ENCODE data around the gene UNC119.
"Not testable (repeated sequence)": the region's sequence is repeated elsewhere in the genome, so short reads cannot be mapped to it uniquely, and the experiment has no call there.

The UNC119 gene

GRCh38 chr17:28540231-28540630 is 12.2 kb downstream of the UNC119 start:
- no peak for DNase-seq

GRCh38 chr17:28538296-28538895 is 14.0 kb downstream of the UNC119 start:
- no peak for DNase-seq

- no peak for DNase-seq
Observed at GRCh38 chr17:28537219-28537610, 15.2 kb downstream of the UNC119 start.

- DNase-seq, result no peak
Observed at GRCh38 chr17:28536532-28537218, 15.7 kb downstream of the UNC119 start.

- no peak for DNase-seq
Observed at GRCh38 chr17:28534740-28535375, 17.6 kb downstream of the UNC119 start.

- no peak for DNase-seq
Observed at GRCh38 chr17:28533091-28533807, 19.2 kb downstream of the UNC119 start.

- no peak for DNase-seq
Observed at GRCh38 chr17:28532050-28532960, 20.1 kb downstream of the UNC119 start.

- no peak for DNase-seq
Observed at GRCh38 chr17:28530926-28531325, 21.5 kb downstream of the UNC119 start.

- no peak for DNase-seq
Observed at GRCh38 chr17:28530250-28530649, 22.2 kb downstream of the UNC119 start.

GRCh38 chr17:28529013-28529400 is 23.4 kb downstream of the UNC119 start:
- no peak for DNase-seq

GRCh38 chr17:28528327-28529012 is 24.0 kb downstream of the UNC119 start:
- no peak for DNase-seq

- DNase-seq, result no peak
Observed at GRCh38 chr17:28527859-28528258, 24.6 kb downstream of the UNC119 start.

- no peak for DNase-seq
Observed at GRCh38 chr17:28527181-28527681, 25.2 kb downstream of the UNC119 start.

- no peak for DNase-seq
Observed at GRCh38 chr17:28526381-28526780, 26.0 kb downstream of the UNC119 start.

- peak; percentile 7 for DNase-seq
Observed at GRCh38 chr17:28524476-28525424, 27.7 kb downstream of the UNC119 start.

- no peak for DNase-seq
Observed at GRCh38 chr17:28523876-28524275, 28.5 kb downstream of the UNC119 start.

GRCh38 chr17:28523186-28523585 is 29.2 kb downstream of the UNC119 start:
- DNase-seq, result no peak

GRCh38 chr17:28522281-28522680 is 30.1 kb downstream of the UNC119 start:
- DNase-seq, result not testable (repeated sequence)

GRCh38 chr17:28521311-28522085 is 30.9 kb downstream of the UNC119 start:
- DNase-seq, result no peak

GRCh38 chr17:28520687-28521086 is 31.7 kb downstream of the UNC119 start:
- DNase-seq, result no peak

Measured in amniotic stem cell (primary cell).